ENCODE data around the gene FEM1B. TPM values are rescaled to one million over a fixed set of nuclear protein-coding genes. Genes with fewer than 3 reads are reported as not detected.

The FEM1B gene
- total RNA-seq, 4 donors from 2014 or later, result 25.1 to 64.7 (median 43.0) TPM

DNA sequence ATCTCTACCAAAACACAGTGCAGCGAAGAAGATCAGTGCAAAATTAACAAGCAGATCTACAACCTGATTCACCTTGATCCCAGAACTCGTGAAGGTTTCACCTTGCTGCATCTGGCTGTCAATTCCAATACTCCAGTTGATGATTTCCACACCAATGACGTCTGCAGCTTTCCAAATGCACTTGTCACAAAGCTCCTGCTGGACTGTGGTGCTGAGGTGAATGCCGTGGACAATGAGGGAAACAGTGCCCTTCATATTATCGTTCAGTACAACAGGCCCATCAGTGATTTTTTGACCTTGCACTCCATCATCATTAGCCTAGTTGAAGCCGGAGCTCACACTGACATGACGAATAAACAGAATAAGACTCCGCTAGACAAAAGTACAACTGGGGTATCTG lies 13.2 kb downstream of the FEM1B start:
- Histone ChIP-seq H3K4me1 (peaks cover 3 to 39% (median 11%) of the 10 kb centered on the region in 4 donors), H3K36me3 (peaks cover 0 to 17% (median 6%) of the 10 kb centered on the region in 4 donors), H3K9me3 (no peaks in the 10 kb centered on the region), H3K4me3 (no peak overlapping the region), H3K27ac (no peak overlapping the region), H3K27me3 (no peaks in the 10 kb centered on the region)
- DNase-seq, result no peak
- 89 to 100% methylated on average over 6 to 8 of the region's 8 CpGs for WGBS, 2 donors (ENCODE audit: low coverage in 1 of 2)
- TF ChIP-seq POLR2A (IDR thresholded peaks at IDR 0.05) (no peak), EP300 (IDR thresholded peaks at IDR 0.05; ENCODE audit: low read depth) (no peak), POLR2AphosphoS5 (IDR thresholded peaks at IDR 0.05) (no peak)
- TF ChIP-seq, protein P1, sequence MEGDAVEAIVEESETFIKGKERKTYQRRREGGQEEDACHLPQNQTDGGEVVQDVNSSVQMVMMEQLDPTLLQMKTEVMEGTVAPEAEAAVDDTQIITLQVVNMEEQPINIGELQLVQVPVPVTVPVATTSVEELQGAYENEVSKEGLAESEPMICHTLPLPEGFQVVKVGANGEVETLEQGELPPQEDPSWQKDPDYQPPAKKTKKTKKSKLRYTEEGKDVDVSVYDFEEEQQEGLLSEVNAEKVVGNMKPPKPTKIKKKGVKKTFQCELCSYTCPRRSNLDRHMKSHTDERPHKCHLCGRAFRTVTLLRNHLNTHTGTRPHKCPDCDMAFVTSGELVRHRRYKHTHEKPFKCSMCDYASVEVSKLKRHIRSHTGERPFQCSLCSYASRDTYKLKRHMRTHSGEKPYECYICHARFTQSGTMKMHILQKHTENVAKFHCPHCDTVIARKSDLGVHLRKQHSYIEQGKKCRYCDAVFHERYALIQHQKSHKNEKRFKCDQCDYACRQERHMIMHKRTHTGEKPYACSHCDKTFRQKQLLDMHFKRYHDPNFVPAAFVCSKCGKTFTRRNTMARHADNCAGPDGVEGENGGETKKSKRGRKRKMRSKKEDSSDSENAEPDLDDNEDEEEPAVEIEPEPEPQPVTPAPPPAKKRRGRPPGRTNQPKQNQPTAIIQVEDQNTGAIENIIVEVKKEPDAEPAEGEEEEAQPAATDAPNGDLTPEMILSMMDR (IDR thresholded peaks at IDR 0.05), result no peak
- in situ Hi-C loops (cut with MboI; ENCODE audit: low pct_ligation_motif_present in 1 of 4, low pct_unique_long_range_greater_than_20kb in 1 of 4, low sequenced_read_pairs in 3 of 4) (no loop called here), intact Hi-C loops (cut with DNase I; ENCODE audit: low total_unique reads) (no loop called here)

DNA sequence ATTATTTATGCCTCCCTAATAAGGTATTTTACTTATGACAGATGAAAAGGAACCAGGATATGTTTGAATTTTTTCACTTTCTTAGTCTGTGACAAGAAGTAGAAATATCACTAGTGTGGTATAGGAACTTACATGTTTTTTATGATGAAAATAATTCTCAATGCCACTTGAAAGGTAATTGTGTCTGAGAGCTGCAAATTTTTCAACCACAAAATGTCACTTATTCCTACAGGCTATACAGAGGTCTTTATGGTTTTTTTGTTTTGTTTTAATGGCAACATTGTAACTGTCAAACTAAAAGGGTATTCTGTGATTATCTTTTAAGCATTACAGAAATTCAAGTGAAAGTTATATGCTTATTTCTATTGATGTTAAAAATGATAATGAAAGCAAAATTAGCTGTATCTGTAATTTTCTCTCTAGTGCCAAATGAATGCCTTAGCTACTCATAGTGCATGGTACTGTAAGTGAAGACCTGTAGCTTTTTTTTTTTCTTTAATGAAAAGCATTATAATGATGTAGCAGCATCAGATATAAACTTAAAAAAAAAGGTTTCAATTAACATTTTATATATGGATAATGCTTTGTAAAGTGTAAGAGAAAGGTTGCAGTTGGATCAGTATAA lies 14.7 kb downstream of the FEM1B start:
- peaks cover 2 to 24% (median 6%) of the 10 kb centered on the region in 4 donors for H3K4me1 ChIP-seq
- DNase-seq, result no peak
- no peaks in the 10 kb centered on the region for H3K9me3 ChIP-seq
- H3K36me3 ChIP-seq, result peaks cover 0 to 17% (median 6%) of the 10 kb centered on the region in 4 donors
- in situ Hi-C loops (cut with MboI; ENCODE audit: low pct_ligation_motif_present in 1 of 4, low pct_unique_long_range_greater_than_20kb in 1 of 4, low sequenced_read_pairs in 3 of 4), result no loop called here
- no peaks in the 10 kb centered on the region for H3K27me3 ChIP-seq
- H3K4me3 ChIP-seq, result no peak overlapping the region
- H3K27ac ChIP-seq, result no peak overlapping the region
- intact Hi-C loops (cut with DNase I; ENCODE audit: low total_unique reads), result no loop called here
- TF ChIP-seq, protein P1 (IDR thresholded peaks at IDR 0.05), result no peak
- TF ChIP-seq EP300 (IDR thresholded peaks at IDR 0.05; ENCODE audit: low read depth) (no peak), POLR2AphosphoS5 (IDR thresholded peaks at IDR 0.05) (no peak), POLR2A (IDR thresholded peaks at IDR 0.05) (no peak)

DNA sequence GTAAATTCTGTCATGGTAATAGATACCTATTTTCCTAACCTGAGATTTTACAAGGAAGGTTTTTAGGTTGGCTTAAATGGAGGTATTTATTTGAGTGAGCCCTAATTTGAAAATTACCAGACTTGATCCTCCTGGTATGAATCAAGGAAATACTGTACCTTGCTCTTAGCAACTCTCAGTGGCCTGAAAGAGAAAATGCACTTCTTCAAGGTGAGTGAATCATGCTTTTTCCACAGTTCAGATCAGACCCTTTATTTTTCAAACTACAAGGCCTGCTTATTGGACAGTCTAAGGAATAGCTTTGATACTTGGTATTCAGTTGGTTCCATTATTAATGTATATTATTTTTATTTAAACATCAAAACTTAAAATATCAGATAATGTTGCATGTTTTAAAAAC lies 15.4 kb downstream of the FEM1B start:
- Histone ChIP-seq H3K9me3 (no peaks in the 10 kb centered on the region), H3K27me3 (no peaks in the 10 kb centered on the region), H3K27ac (no peak overlapping the region), H3K36me3 (peaks cover 0 to 17% (median 6%) of the 10 kb centered on the region in 4 donors), H3K4me1 (peaks cover 0 to 22% (median 6%) of the 10 kb centered on the region in 4 donors), H3K4me3 (no peak overlapping the region)
- no peak for DNase-seq
- in situ Hi-C loops (cut with MboI; ENCODE audit: low pct_ligation_motif_present in 1 of 4, low pct_unique_long_range_greater_than_20kb in 1 of 4, low sequenced_read_pairs in 3 of 4) (no loop called here), intact Hi-C loops (cut with DNase I; ENCODE audit: low total_unique reads) (no loop called here)
- TF ChIP-seq POLR2A (IDR thresholded peaks at IDR 0.05) (no peak), EP300 (IDR thresholded peaks at IDR 0.05; ENCODE audit: low read depth) (no peak), POLR2AphosphoS5 (IDR thresholded peaks at IDR 0.05) (no peak)
- TF ChIP-seq, protein P1 (IDR thresholded peaks at IDR 0.05), result no peak

DNA sequence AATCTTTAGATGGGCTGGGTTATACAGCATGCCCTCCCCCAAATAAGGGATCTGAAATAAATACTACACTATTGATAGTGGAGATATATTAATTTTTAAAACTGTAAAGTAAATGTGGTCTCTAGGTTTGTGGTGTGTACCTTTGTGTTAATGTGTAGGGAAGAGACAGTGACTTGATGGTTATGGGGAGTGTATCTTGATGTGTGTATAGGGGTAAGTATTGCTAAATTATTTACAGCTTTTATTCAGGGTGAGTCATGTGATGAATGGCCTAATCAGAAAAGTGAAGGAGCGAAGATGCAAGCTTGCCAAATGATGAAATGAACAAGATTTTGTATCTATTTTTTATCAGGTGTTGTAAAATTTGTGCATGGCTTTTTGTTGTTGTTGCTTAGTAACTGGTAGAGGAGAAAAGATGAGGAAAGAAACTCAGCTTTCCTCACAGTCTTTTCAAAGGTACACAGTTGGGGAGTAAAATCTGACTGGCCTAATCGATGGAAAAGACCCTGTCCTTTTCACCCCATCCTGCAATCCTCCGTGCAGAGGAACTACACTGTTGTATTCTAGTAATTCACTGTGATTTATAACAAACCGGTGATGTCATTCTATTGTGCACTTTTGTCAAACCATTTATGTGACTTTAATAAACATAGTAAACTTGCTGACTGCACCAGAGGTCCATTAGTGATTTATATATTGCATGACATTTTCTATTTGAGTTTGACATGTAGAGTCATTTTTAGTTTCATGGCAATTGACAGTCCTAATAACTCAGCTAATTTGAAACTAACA lies 17.7 kb downstream of the FEM1B start:
- H3K27ac ChIP-seq, result no peak overlapping the region
- no peak for DNase-seq
- H3K4me1 ChIP-seq, result peaks cover 8 to 42% (median 22%) of the 10 kb centered on the region in 4 donors
- intact Hi-C loops (cut with DNase I; ENCODE audit: low total_unique reads) (no loop called here), in situ Hi-C loops (cut with MboI; ENCODE audit: low pct_ligation_motif_present in 1 of 4, low pct_unique_long_range_greater_than_20kb in 1 of 4, low sequenced_read_pairs in 3 of 4) (no loop called here)
- 41 to 58% methylated on average over 4 of the region's 4 CpGs for WGBS, 2 donors (ENCODE audit: low coverage in 1 of 2)
- H3K27me3 ChIP-seq, result no peaks in the 10 kb centered on the region
- TF ChIP-seq EP300 (IDR thresholded peaks at IDR 0.05; ENCODE audit: low read depth) (no peak), POLR2AphosphoS5 (IDR thresholded peaks at IDR 0.05) (no peak), POLR2A (IDR thresholded peaks at IDR 0.05) (no peak)
- TF ChIP-seq, protein P1 (IDR thresholded peaks at IDR 0.05), result no peak
- H3K9me3 ChIP-seq, result no peaks in the 10 kb centered on the region
- peaks cover 0 to 12% (median 5%) of the 10 kb centered on the region in 4 donors for H3K36me3 ChIP-seq
- no peak overlapping the region for H3K4me3 ChIP-seq
